Measurements from ENCODE around the gene AOPEP.

DNA sequence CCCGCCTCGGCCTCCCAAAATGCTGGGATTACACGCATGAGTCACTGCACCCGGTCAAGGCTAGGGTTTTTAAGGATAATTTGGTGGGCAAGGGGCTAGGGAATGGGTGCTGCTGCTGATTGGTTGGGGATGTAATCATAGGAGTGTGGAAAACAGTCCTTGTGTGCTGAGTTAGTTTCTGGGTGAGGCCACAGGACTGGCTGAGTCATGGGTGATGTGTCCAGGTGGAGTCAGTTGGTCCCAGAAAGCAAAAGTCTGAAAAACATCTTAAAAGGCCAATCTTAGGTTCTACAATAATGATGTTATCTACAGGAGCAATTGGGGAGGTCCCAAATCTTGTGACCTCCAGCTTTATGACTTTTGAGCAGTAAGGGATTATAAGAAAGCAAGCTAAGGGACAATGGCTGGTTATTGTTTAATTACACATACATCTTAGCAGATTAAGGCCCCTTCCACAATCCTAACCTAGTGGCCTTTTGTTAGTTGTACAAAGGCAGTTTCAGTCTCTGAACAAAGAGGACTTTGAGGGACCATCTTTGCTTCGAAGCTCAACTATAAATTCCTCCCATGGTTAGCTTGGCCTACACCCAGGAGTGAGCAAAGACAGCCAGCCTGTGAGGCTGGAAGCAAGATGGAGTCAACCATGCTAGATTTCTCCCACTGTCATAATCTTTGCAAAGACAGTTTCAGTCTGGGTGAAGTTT, 5.5 kb upstream of the AOPEP start:
- TF ChIP-seq CTCF (IDR thresholded peaks at IDR 0.05) (no peak), POLR2AphosphoS5 (IDR thresholded peaks at IDR 0.05) (no peak)

Data from gastroesophageal sphincter (tissue), 3 donors.